Stimulated activated effector memory CD8-positive, alpha-beta T cell treated with anti-CD3 and anti-CD28 coated beads, Interleukin-12 subunit alpha, Interleukin-12 subunit beta, amount 100 ng/mL, for 72 hours (primary cell): ENCODE results near the gene CAB39.

Experiments
- ATAC-seq: fragments of 150-1000 bp; cut with Tn5 transposase; 2 replicates; pipeline ENCODE4 v1.10.0; 2021
- DNase-seq, 2 donors: peaks; one replicate each; pipeline ENCODE4 v3.0.0; 2021 to 2022; ENCODE audit warnings: low spot score in 2 of 2
- H3K27ac Mint-ChIP-seq: one replicate; pipeline ENCODE4 v1.8.0; 2022; ENCODE audit warnings: mild to moderate bottlenecking, mixed read lengths
- H3K36me3 Mint-ChIP-seq: one replicate; pipeline ENCODE4 v1.8.0; 2022; ENCODE audit warnings: mild to moderate bottlenecking, mixed read lengths
- H3K4me1 Mint-ChIP-seq: one replicate; pipeline ENCODE4 v1.8.0; 2022; ENCODE audit warnings: mixed read lengths
- H3K4me3 Mint-ChIP-seq: one replicate; pipeline ENCODE4 v1.8.0; 2022; ENCODE audit warnings: mild to moderate bottlenecking, mixed read lengths
- H3K9me3 Mint-ChIP-seq: one replicate; pipeline ENCODE4 v1.8.0; 2022; ENCODE audit warnings: mixed read lengths

Gene CAB39

GRCh38 chr2:230816735-230817134 lies 104.1 kb downstream of the CAB39 start:
- Mint-ChIP-seq H3K4me3 (no peak overlapping the region), H3K4me1 (peaks cover 9% of the 10 kb centered on the region), H3K27ac (peak overlapping the region; percentile 62), H3K36me3 (peaks cover 95% of the 10 kb centered on the region), H3K9me3 (no peaks in the 10 kb centered on the region)
- DNase-seq (no peak), ATAC-seq (no peak)

- no peak overlapping the region for H3K27ac Mint-ChIP-seq
- DNase-seq (no peak), ATAC-seq (no peak)
- H3K36me3 Mint-ChIP-seq, result peaks cover 74% of the 10 kb centered on the region
- H3K4me3 Mint-ChIP-seq, result no peak overlapping the region
- H3K4me1 Mint-ChIP-seq, result peaks cover 8% of the 10 kb centered on the region
- H3K9me3 Mint-ChIP-seq, result no peaks in the 10 kb centered on the region
These were observed 106.8 kb downstream of the CAB39 start for GRCh38 chr2:230819433-230819832.

- Mint-ChIP-seq H3K4me1 (peaks cover 12% of the 10 kb centered on the region), H3K4me3 (no peak overlapping the region), H3K36me3 (peaks cover 55% of the 10 kb centered on the region), H3K9me3 (no peaks in the 10 kb centered on the region), H3K27ac (peak overlapping the region; percentile 47)
- no peak for DNase-seq
- ATAC-seq, result no peak
These were observed 108.8 kb downstream of the CAB39 start for GRCh38 chr2:230821261-230821990.

GRCh38 chr2:230821991-230822520 lies 109.4 kb downstream of the CAB39 start:
- Mint-ChIP-seq H3K4me1 (peaks cover 12% of the 10 kb centered on the region), H3K4me3 (no peak overlapping the region), H3K27ac (no peak overlapping the region), H3K9me3 (no peaks in the 10 kb centered on the region), H3K36me3 (peaks cover 48% of the 10 kb centered on the region)
- ATAC-seq (no peak), DNase-seq (no peak)

- peaks cover 35% of the 10 kb centered on the region for H3K36me3 Mint-ChIP-seq
- ATAC-seq (no peak), DNase-seq (no peak)
- no peak overlapping the region for H3K27ac Mint-ChIP-seq
- no peaks in the 10 kb centered on the region for H3K9me3 Mint-ChIP-seq
- H3K4me3 Mint-ChIP-seq, result no peak overlapping the region
- H3K4me1 Mint-ChIP-seq, result peaks cover 12% of the 10 kb centered on the region
These were observed 110.8 kb downstream of the CAB39 start for GRCh38 chr2:230823264-230823964.

GRCh38 chr2:230824406-230824978 lies 111.8 kb downstream of the CAB39 start:
- H3K4me3 Mint-ChIP-seq, result no peak overlapping the region
- DNase-seq, result peak; percentile 42 to 74
- H3K27ac Mint-ChIP-seq, result peak overlapping the region; percentile 43
- H3K36me3 Mint-ChIP-seq, result peaks cover 24% of the 10 kb centered on the region
- H3K4me1 Mint-ChIP-seq, result peaks cover 11% of the 10 kb centered on the region
- ATAC-seq, result peak; percentile 82
- no peaks in the 10 kb centered on the region for H3K9me3 Mint-ChIP-seq

GRCh38 chr2:230825354-230825753 lies 112.7 kb downstream of the CAB39 start:
- H3K27ac Mint-ChIP-seq, result no peak overlapping the region
- H3K36me3 Mint-ChIP-seq, result peaks cover 15% of the 10 kb centered on the region
- H3K4me1 Mint-ChIP-seq, result peaks cover 14% of the 10 kb centered on the region
- ATAC-seq (no peak), DNase-seq (no peak)
- no peak overlapping the region for H3K4me3 Mint-ChIP-seq
- H3K9me3 Mint-ChIP-seq, result no peaks in the 10 kb centered on the region

GRCh38 chr2:230827774-230828271 lies 115.2 kb downstream of the CAB39 start:
- no peak overlapping the region for H3K4me3 Mint-ChIP-seq
- H3K27ac Mint-ChIP-seq, result no peak overlapping the region
- no peak for DNase-seq
- ATAC-seq, result peak; percentile 3
- H3K9me3 Mint-ChIP-seq, result no peaks in the 10 kb centered on the region
- H3K4me1 Mint-ChIP-seq, result peaks cover 18% of the 10 kb centered on the region
- H3K36me3 Mint-ChIP-seq, result no peaks in the 10 kb centered on the region

GRCh38 chr2:230828272-230828961 lies 115.8 kb downstream of the CAB39 start:
- no peaks in the 10 kb centered on the region for H3K36me3 Mint-ChIP-seq
- DNase-seq (peak in 1 of 2 donors; percentile 58), ATAC-seq (peak; percentile 68)
- peak overlapping the region; percentile 37 for H3K4me3 Mint-ChIP-seq
- no peak overlapping the region for H3K27ac Mint-ChIP-seq
- H3K9me3 Mint-ChIP-seq, result no peaks in the 10 kb centered on the region
- H3K4me1 Mint-ChIP-seq, result peaks cover 18% of the 10 kb centered on the region

GRCh38 chr2:230829293-230829692 lies 116.7 kb downstream of the CAB39 start:
- DNase-seq, result no peak
- no peak for ATAC-seq
- Mint-ChIP-seq H3K27ac (no peak overlapping the region), H3K4me3 (peak overlapping the region; percentile 37), H3K9me3 (no peaks in the 10 kb centered on the region), H3K4me1 (peaks cover 17% of the 10 kb centered on the region), H3K36me3 (no peaks in the 10 kb centered on the region)

GRCh38 chr2:230829959-230830358 lies 117.3 kb downstream of the CAB39 start:
- H3K9me3 Mint-ChIP-seq, result no peaks in the 10 kb centered on the region
- peak; percentile 39 for ATAC-seq

GRCh38 chr2:230830428-230830827 lies 117.8 kb downstream of the CAB39 start:
- Mint-ChIP-seq H3K4me1 (peaks cover 11% of the 10 kb centered on the region), H3K4me3 (no peak overlapping the region), H3K27ac (no peak overlapping the region), H3K9me3 (no peaks in the 10 kb centered on the region), H3K36me3 (no peaks in the 10 kb centered on the region)
- ATAC-seq (peak; percentile 69), DNase-seq (no peak)

More at GRCh38 chr2:230829959-230830358, 117.3 kb downstream of the CAB39 start:
- Mint-ChIP-seq H3K36me3 (no peaks in the 10 kb centered on the region), H3K27ac (no peak overlapping the region), H3K4me1 (peaks cover 11% of the 10 kb centered on the region), H3K4me3 (no peak overlapping the region)
- no peak for DNase-seq

- H3K4me1 Mint-ChIP-seq, result peaks cover 10% of the 10 kb centered on the region
- no peak overlapping the region for H3K4me3 Mint-ChIP-seq
- DNase-seq, result no peak
- no peaks in the 10 kb centered on the region for H3K36me3 Mint-ChIP-seq
- H3K9me3 Mint-ChIP-seq, result peaks cover 9% of the 10 kb centered on the region
- H3K27ac Mint-ChIP-seq, result no peak overlapping the region
- ATAC-seq, result no peak
These were observed 127.7 kb downstream of the CAB39 start for GRCh38 chr2:230840301-230840700.

- Mint-ChIP-seq H3K9me3 (peaks cover 9% of the 10 kb centered on the region), H3K4me3 (no peak overlapping the region), H3K27ac (no peak overlapping the region), H3K4me1 (peaks cover 15% of the 10 kb centered on the region), H3K36me3 (no peaks in the 10 kb centered on the region)
- ATAC-seq, result no peak
- DNase-seq, result no peak
These were observed 129.8 kb downstream of the CAB39 start for GRCh38 chr2:230842473-230842872.

GRCh38 chr2:230843132-230843531 lies 130.5 kb downstream of the CAB39 start:
- Mint-ChIP-seq H3K4me3 (no peak overlapping the region), H3K4me1 (peaks cover 22% of the 10 kb centered on the region), H3K36me3 (no peaks in the 10 kb centered on the region), H3K9me3 (peaks cover 9% of the 10 kb centered on the region), H3K27ac (no peak overlapping the region)
- no peak for DNase-seq
- peak; percentile 35 for ATAC-seq
